GM18517 (cell line): ENCODE results near the gene KLF2.
"Not testable (repeated sequence)": the region's sequence is repeated elsewhere in the genome, so short reads cannot be mapped to it uniquely, and the experiment has no call there.

ENCODE experiments used
- ATAC-seq: cut with Tn5 transposase; IDR thresholded peaks from one replicate; pipeline ENCODE4 v1.9.1; 2021; ENCODE audit warnings: mild to moderate bottlenecking, moderate library complexity; ENCODE audit not compliant: unreplicated experiment

Gene KLF2

DNA sequence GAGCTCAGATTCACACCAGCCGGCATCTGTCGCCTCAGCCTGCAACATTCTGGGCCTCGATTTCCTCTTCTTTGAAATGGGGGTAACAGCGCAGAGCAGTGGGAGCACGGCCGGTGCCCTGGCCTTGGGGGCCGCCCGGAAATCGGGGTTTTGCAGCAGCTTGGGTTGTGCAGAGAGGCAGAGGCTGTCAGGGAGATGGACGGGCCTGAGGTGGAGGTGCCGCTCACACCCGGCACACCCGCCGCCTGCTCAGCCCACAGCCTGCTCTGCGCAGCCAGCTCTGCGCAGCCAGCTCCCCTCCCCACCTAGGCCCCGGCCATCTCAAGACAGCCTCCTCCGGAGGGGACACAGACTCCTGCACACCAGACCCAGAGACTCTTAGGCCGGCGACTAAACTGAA lies 10.6 kb downstream of the KLF2 start:
- ATAC-seq: no peak

GRCh38 chr19:16336571-16336970 lies 11.9 kb downstream of the KLF2 start:
- no peak for ATAC-seq

DNA sequence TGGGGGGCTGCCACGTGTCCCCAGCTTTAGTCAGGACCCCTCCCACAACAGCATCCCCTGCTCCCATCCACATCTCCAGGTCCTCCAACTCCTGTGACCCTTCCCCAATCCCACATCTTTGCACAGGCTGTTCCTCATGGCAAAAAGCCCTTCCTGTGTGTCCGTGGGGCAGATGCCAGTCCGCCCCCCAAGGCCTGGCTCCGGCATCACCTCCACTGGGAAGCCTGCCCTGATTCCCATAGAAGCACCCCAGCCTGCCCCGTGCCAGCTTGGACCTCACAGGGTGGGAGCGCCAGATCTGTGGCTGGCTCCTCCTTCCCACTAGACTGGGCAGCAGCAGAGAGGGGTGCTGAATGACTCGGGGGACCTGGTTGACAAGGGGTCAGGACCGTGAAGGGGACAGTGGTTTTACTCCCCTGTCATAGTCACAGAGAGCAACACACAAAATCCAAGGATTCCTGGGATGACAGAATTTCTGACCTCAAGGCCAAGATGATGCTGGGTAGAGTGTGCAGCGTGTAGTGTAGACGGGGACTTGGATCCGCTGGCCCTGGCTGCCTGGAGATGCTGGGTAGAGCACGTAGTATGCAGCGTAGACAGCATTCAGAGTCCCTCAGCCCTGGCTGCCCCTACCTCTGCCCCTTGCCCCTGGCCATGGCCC lies 13.3 kb downstream of the KLF2 start:
- no peak for ATAC-seq

DNA sequence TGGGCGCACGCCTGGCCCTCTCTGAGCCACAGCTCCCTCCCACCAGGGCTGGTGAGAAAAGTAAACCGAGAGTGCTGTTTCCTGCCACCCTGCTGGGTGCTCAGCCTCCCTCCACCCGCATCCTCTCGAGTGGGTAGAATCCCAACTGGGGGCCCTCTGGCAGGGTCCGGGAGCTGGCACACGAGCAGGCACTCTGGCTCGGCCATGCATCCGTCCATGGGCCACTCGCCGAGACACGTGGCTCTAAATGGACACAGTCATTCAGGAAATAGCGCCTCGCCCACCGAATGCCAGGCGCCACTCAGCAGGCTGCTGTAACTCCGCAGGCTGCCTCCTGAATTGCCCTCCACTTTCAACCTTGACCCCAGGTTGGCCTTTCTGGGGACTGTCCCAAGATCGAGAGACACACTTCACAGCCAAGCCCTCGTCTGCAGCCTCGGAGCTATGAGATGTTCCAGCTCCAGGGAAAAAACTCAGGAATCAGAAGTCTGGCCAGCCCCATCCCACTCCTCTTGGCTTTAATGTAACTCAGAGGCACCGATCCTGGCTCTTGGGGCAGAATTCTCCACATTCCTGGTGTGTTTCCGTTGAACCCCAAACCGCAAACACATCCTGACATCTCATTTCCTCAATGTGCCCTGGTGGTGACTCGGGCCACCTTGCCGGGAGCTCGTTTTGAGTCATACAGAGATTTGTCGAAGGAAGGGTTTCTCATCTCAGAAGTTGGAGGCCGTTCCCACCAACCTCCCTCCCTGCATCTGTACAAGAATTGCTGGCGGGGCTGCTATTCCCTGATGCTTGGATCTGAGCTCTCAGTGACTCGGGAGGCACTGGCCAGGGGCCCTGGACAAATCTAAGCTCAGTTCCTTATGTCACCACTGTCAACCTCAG lies 14.1 kb downstream of the KLF2 start:
- ATAC-seq: peak; percentile 34

DNA sequence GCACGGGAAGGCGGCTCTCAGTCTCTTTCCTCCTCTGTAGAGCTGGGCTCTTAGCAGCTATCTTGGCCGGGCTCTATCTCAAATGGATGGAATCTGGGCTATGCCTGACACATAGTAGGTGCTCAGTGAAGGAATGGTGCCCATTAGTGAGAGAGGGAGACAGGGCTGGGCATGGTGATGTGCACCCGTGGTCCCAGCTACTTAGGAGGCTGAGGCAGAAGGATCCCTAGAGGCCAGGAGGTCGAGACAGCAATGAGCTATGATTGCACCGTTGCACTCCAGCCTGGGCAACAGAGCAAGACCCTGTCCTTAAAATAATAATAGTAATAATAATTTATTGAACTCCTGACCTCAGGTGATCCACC lies 14.7 kb downstream of the KLF2 start:
- no peak for ATAC-seq

DNA sequence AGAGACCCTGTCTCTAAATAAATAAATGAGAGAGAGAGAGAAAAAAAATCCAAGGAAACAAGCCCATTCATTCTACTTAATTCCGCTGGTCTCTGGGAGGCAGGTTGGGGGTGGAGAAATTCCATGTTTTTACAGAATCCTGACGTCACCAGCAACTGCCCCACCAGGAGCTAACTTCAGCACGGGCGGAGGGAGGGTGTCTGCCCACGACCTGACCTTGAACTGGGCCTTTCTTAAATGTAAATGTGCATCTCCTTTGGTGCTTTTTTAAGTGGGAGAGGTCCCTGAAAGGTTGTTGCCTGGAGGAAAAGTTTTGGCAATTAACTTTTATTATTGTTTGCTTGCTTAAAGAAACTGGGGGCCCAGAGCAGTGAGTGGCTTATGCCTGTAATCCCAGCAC lies 15.5 kb downstream of the KLF2 start:
- ATAC-seq: no peak

DNA sequence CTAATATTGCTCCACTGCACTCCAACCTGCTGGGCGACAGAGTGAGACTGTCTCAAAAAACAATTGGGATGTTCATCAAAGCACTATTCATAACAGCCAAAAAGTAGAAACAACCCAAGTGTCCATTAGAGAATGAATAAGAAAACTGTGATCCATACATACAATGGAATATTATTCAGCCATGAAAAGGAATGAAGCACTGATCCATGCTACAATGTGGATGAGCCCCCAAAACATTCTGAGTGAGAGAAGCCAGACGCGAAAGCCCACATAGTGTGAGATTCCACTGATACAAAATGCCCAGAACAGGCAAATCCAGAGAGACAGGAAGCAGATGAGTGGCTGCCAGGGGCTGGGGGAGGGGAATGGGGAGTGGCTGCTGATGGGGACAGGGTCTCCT lies 16.0 kb downstream of the KLF2 start:
- ATAC-seq: no peak

GRCh38 chr19:16342002-16342715 lies 17.5 kb downstream of the KLF2 start:
- ATAC-seq: peak; percentile 57

DNA sequence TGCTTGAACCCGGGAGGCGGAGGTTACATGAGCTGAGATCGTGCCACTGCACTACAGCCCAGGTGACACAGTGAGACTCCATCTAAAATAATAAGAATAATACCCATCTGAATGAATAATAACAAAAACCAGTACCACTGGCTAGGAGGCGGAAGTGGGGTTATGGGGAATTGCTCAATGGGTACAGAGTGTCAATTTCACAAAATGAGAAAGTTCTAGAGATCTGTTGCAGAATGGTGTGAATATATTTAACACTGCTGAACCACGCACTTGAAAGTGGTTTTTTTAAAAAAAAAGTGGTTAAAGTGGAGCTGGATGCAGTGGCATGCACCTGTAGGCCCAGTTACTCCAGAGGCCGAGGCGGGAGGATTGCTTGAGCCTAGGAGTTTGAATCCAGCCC lies 18.5 kb downstream of the KLF2 start:
- ATAC-seq: no peak

GRCh38 chr19:16345457-16345856 lies 20.8 kb downstream of the KLF2 start:
- ATAC-seq: no peak

DNA sequence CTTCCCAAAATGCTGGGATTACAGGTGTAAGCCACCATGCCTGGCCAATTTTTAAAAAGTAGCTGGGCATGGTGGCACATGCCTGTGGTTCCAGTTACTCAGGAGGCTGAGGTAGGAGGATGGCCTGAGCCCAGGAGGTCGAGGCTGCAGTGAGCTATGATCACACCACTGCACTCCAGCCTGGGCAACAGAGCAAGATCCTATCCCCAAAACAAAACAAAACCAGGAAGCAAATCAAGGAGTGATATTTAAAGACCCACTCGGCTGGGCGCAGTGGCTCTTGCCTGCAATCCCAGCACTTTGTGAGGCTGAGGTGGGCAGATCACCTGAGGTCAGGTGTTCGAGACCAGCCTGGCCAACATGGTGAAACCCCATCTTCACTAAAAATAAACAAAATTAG lies 22.5 kb downstream of the KLF2 start:
- not testable (repeated sequence) for ATAC-seq

DNA sequence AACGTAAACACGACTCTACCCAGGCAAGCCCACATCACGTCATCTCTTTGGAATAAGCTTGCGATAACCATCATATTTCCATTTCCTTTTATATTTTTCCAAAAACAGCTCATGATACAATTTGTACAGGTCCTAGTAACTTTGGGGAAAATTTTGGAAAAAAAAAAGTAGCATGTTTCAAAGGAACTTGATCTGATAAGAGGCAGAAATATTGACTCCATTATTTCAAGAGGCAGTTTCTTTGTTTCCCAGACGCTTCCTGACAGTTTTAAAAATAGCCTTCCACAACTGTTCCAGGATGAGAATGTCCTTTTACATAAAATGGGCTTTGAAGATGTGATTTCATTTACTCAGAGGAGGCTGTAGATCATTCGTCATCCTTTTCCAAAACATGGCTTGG lies 23.1 kb downstream of the KLF2 start:
- ATAC-seq: no peak

DNA sequence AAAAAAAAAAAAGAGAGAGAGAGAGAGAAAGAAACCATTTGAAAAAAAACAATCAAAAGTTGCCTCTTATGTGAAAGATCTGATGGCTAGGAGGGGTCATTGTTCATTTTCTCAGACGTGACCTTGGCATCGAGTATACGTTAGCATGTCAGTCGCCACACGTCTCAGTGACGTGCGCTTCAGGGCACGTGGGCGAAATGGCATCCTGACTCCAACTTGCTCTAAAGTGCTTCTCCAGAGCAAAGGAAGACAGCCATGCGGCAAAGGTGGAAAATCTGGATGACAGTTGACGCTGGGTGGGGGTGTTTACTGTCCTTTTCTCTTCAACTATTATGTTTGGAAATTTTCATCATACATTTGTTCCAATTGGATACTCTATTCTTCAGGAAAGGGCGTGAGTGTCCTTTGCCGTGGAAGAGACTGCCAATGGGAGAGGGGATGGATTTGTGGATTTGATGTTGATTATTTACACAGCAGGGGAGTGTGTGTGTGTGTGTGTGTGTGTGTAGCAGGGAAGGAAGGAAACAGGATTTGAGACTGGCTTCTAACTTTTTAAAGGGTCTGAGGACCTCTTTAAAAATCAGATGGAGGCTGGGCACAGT lies 25.0 kb downstream of the KLF2 start:
- ATAC-seq: no peak

GRCh38 chr19:16351133-16351809 lies 26.6 kb downstream of the KLF2 start:
- no peak for ATAC-seq

DNA sequence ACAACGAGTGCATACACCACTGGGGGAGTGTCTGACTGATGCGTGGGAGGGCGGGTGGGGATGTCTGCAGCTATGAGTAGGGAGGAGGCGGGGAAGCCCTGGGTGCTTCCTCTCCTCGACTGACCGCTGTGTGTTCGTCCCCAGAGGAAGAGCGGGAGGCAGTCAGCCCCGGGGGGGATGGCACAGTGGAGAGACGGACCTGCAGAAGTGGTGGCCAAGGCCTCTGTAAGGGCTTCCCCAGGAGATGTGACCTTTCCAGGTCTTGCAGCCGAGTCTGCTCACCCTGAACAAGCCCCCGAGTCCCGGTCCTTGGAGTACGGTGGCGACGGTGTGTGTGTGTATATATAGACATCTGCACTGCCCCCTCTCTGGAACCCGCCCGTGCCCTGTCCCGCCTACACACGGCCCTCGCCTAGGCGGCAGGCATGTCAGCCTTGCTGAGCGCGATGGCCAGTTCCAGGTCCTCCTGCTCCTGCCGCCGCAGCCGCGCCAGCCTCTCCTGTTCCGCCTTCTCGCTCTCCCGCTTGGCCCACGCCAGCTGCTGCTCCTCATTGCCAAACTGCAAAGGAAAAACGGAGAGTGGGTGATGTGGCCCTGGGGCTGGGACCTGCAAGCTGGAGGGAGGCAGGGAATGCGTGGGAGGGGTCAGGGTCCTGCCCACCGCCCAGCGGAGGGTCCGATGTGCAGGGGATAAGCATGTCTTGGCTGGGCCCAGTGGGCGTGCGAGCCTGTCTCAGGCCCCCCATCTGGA lies 30.8 kb downstream of the KLF2 start:
- no peak for ATAC-seq

GRCh38 chr19:16358456-16358855 lies 33.8 kb downstream of the KLF2 start:
- ATAC-seq: no peak

DNA sequence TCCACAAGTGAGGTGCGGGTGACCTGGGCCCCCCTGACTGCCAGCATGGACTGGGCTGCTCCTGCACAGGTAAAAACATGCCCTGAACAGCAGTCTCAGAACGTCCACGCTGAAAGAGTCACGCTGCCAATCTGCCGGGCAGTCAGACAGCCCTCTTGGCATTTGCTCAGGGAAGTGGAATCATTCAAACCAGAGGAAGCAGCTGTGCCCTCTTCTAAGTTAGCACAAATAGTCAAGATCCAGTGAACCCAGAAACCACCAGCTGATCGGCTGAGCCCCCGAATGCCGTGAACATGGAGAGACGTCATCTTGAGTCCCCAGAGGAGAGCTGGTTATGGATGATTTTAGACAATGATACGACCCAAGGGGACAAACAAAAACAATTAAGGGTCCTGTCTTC lies 34.4 kb downstream of the KLF2 start:
- no peak for ATAC-seq

GRCh38 chr19:16359964-16360363 lies 35.3 kb downstream of the KLF2 start:
- ATAC-seq: no peak

GRCh38 chr19:16360738-16361137 lies 36.1 kb downstream of the KLF2 start:
- no peak for ATAC-seq

DNA sequence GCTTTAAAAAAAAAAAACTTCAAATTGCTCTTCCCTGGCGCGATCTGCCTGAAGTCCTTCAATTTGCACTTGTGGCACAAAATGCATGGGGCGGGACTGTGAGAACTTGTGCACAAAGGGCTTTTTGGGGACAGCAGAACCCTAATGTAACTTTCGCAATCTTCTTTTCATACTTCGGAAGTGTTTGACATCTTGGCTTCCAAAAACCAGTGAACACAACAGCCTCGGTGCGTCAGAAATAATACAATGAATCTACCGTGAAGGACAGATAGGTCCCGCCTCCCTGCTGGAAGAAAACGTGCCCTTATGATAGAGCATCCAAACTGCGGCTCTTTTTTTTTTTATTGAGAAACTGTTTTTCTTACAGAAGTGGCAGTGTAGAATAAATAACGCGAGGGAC lies 36.6 kb downstream of the KLF2 start:
- ATAC-seq: no peak
